Stimulated activated CD4-positive, alpha-beta T cell treated with anti-CD3 and anti-CD28 coated beads, Interleukin-4, amount 100 ng/mL, for 24 hours (primary cell): ENCODE measurements around the gene UGT1A4.
"Not testable (repeated sequence)": the region's sequence is repeated elsewhere in the genome, so short reads cannot be mapped to it uniquely, and the experiment has no call there.

Experiments
- DNase-seq: peaks from one replicate; pipeline ENCODE4 v3.0.0-alpha.2; 2020

UGT1A4 gene

GRCh38 chr2:233751212-233752009, 32.9 kb downstream of the UGT1A4 start:
- DNase-seq = not testable (repeated sequence)

- no peak for DNase-seq
Observed at GRCh38 chr2:233754872-233755611, 36.5 kb downstream of the UGT1A4 start.

- no peak for DNase-seq
Observed at GRCh38 chr2:233756429-233757081, 38.0 kb downstream of the UGT1A4 start.

GRCh38 chr2:233758141-233758540, 39.6 kb downstream of the UGT1A4 start:
- no peak for DNase-seq

- DNase-seq = no peak
Observed at GRCh38 chr2:233758849-233759248, 40.3 kb downstream of the UGT1A4 start.

- no peak for DNase-seq
Observed at GRCh38 chr2:233760043-233760442, 41.5 kb downstream of the UGT1A4 start, which contains the start of gene UGT1A1. UGT1A1 (plus strand) TSS chr2:233760270; CDS start chr2:233760288, 18 bp downstream.

GRCh38 chr2:233761040-233761769, 42.7 kb downstream of the UGT1A4 start:
- no peak for DNase-seq

GRCh38 chr2:233764264-233764663, 45.7 kb downstream of the UGT1A4 start:
- DNase-seq = no peak

- DNase-seq = no peak
Observed at GRCh38 chr2:233764761-233765160, 46.2 kb downstream of the UGT1A4 start.

GRCh38 chr2:233766416-233766815, 47.9 kb downstream of the UGT1A4 start:
- DNase-seq = no peak

- no peak for DNase-seq
Observed at GRCh38 chr2:233768076-233768475, 49.5 kb downstream of the UGT1A4 start.

- DNase-seq = no peak
Observed at GRCh38 chr2:233769260-233769659, 50.7 kb downstream of the UGT1A4 start.

- no peak for DNase-seq
Observed at GRCh38 chr2:233772153-233772552, 53.6 kb downstream of the UGT1A4 start.

- no peak for DNase-seq
Observed at GRCh38 chr2:233772583-233772982, 54.0 kb downstream of the UGT1A4 start.

GRCh38 chr2:233773854-233774253, 55.3 kb downstream of the UGT1A4 start:
- DNase-seq = no peak

GRCh38 chr2:233775414-233775813, 56.9 kb downstream of the UGT1A4 start:
- DNase-seq = no peak

- DNase-seq = no peak
Observed at GRCh38 chr2:233778030-233778429, 59.5 kb downstream of the UGT1A4 start, which contains the start of gene MROH2A. MROH2A (plus strand) TSS chr2:233778330; CDS start chr2:233779359, 1,029 bp downstream.

- no peak for DNase-seq
Observed at GRCh38 chr2:233779722-233780121, 61.2 kb downstream of the UGT1A4 start.

GRCh38 chr2:233780771-233781170, 62.2 kb downstream of the UGT1A4 start:
- no peak for DNase-seq

GRCh38 chr2:233789554-233789953, 71.0 kb downstream of the UGT1A4 start:
- DNase-seq = no peak

- DNase-seq = no peak
Observed at GRCh38 chr2:233791151-233791882, 72.8 kb downstream of the UGT1A4 start.

- DNase-seq = no peak
Observed at GRCh38 chr2:233791883-233792329, 73.4 kb downstream of the UGT1A4 start.
